ENCODE results near the gene KRTAP10-7.
"Not testable (repeated sequence)": the region's sequence is repeated elsewhere in the genome, so short reads cannot be mapped to it uniquely, and the experiment has no call there.

Gene KRTAP10-7

GRCh38 chr21:44600118-44600978 lies at the start of gene KRTAP10-7:
Gene KRTAP10-7 (plus strand): TSS chr21:44600597. CDS start chr21:44600622, 25 bp downstream.
- not testable (repeated sequence) for DNase-seq (ENCODE audit: low spot score)

- no peak for DNase-seq (ENCODE audit: low spot score)
Measured at GRCh38 chr21:44550807-44551206, 49.6 kb upstream of the KRTAP10-7 start.

GRCh38 chr21:44551340-44551961 lies 48.9 kb upstream of the KRTAP10-7 start, which contains the start of gene KRTAP10-2:
Gene KRTAP10-2 (minus strand): TSS chr21:44551505. CDS start chr21:44551458, 47 bp downstream.
- no peak for DNase-seq (ENCODE audit: low spot score)

GRCh38 chr21:44552136-44552535 lies 48.3 kb upstream of the KRTAP10-7 start:
- DNase-seq (ENCODE audit: low spot score) = no peak

- DNase-seq (ENCODE audit: low spot score) = no peak
Measured at GRCh38 chr21:44552681-44553080, 47.7 kb upstream of the KRTAP10-7 start.

GRCh38 chr21:44555200-44555875 lies 45.1 kb upstream of the KRTAP10-7 start:
- no peak for DNase-seq (ENCODE audit: low spot score)

GRCh38 chr21:44556879-44557278 lies 43.5 kb upstream of the KRTAP10-7 start:
- DNase-seq (ENCODE audit: low spot score) = no peak

GRCh38 chr21:44557491-44558328 lies 42.7 kb upstream of the KRTAP10-7 start:
- no peak for DNase-seq (ENCODE audit: low spot score)

- DNase-seq (ENCODE audit: low spot score) = not testable (repeated sequence)
Measured at GRCh38 chr21:44558329-44558675, 42.1 kb upstream of the KRTAP10-7 start.

GRCh38 chr21:44558695-44559094 lies 41.7 kb upstream of the KRTAP10-7 start, which contains the start of gene KRTAP10-3:
Gene KRTAP10-3 (minus strand): TSS chr21:44558795. CDS start chr21:44558715, 80 bp downstream.
- no peak for DNase-seq (ENCODE audit: low spot score)

- DNase-seq (ENCODE audit: low spot score) = no peak
Measured at GRCh38 chr21:44564099-44564498, 36.3 kb upstream of the KRTAP10-7 start.

GRCh38 chr21:44564886-44565598 lies 35.4 kb upstream of the KRTAP10-7 start:
- no peak for DNase-seq (ENCODE audit: low spot score)

GRCh38 chr21:44566403-44566802 lies 34.0 kb upstream of the KRTAP10-7 start:
- DNase-seq (ENCODE audit: low spot score) = no peak

- DNase-seq (ENCODE audit: low spot score) = no peak
Measured at GRCh38 chr21:44567481-44568171, 32.8 kb upstream of the KRTAP10-7 start.

GRCh38 chr21:44568261-44568660 lies 32.1 kb upstream of the KRTAP10-7 start:
- DNase-seq (ENCODE audit: low spot score) = no peak

GRCh38 chr21:44568667-44569556 lies 31.5 kb upstream of the KRTAP10-7 start:
- no peak for DNase-seq (ENCODE audit: low spot score)

- no peak for DNase-seq (ENCODE audit: low spot score)
Measured at GRCh38 chr21:44569861-44570517, 30.4 kb upstream of the KRTAP10-7 start.

- no peak for DNase-seq (ENCODE audit: low spot score)
Measured at GRCh38 chr21:44571296-44571695, 29.1 kb upstream of the KRTAP10-7 start.

Data from RKO (cell line).